Uterus (tissue), 2 donors: ENCODE measurements around the gene DHRS7B.

ENCODE experiments used
- CTCF ChIP-seq, 4 experiments: fragments of 200-600 bp in 2 of 4; fragments of 450-650 bp in 2 of 4; sonication (generic) in 2 of 4; IDR thresholded peaks; one replicate each; pipeline ENCODE4 v1.5.1; 2016 to 2019; ENCODE audit warnings: antibody characterized with exemption in 4 of 4, mild to moderate bottlenecking in 2 of 4, moderate library complexity in 1 of 4
- POLR2A ChIP-seq, 2 donors: fragments of 450-650 bp; IDR thresholded peaks; one replicate each; pipeline ENCODE4 v1.6.1; 2016; ENCODE audit warnings: antibody characterized with exemption in 2 of 2, mild to moderate bottlenecking in 1 of 2, moderate library complexity in 1 of 2

DNA sequence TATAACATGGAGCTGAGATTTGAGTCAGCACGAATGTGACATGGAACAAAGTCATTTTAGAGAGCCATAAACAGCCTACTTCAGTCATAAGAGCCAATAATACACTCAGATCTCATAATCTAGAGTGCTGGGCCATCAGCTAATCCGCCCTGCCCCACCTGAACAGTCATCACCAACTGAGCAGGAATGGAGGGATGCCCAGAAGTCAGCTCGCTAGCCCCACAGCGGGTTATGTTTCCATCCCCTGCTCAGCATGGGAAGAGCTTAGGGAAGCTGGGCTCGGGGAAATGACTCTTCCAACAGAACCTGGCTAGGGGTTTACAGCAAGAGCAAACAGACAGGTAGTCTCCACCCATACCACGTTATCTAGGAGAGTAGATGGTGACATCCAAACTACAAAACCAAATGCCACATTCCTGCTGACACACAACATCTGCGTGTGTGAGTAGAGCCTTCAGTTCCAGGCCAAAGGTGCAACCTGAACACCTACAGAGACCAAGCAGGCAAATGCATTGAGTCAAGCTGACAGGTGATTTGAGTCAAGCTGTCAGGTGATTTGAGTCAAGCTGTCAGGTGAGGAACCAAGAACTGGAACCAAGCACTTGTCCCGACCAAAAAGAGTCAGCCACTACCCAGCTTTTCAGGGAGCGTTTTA lies 85.2 kb downstream of the DHRS7B start:
- TF ChIP-seq CTCF (IDR thresholded peaks at IDR 0.05) (no peak), POLR2A (IDR thresholded peaks at IDR 0.05) (no peak)
